Esophagus muscularis mucosa (tissue), 4 donors: ENCODE data around the gene EID2. TPM values are rescaled to one million over a fixed set of nuclear protein-coding genes. Genes with fewer than 3 reads are reported as not detected.

Experiments
- DNase-seq: peaks from one replicate; pipeline ENCODE4 v3.0.0-alpha.2; 2017; ENCODE audit errors: extremely low spot score
- H3K27ac ChIP-seq, 4 donors: fragments of 200-600 bp; sonication (generic); replicated peaks in 1 of 4; 1 replicate in 3 of 4; 2 replicates in 1 of 4; pipeline ENCODE4 v1.5.1; 2016 to 2019; ENCODE audit warnings: mild to moderate bottlenecking in 1 of 4
- H3K27me3 ChIP-seq, 4 donors: fragments of 200-600 bp; sonication (generic); one replicate each; pipeline versions ENCODE4 v1.5.1 to v1.6.0; 2016 to 2019
- H3K36me3 ChIP-seq, 4 donors: fragments of 200-600 bp; sonication (generic); one replicate each; pipeline ENCODE4 v1.5.1; 2016 to 2019
- H3K4me1 ChIP-seq, 4 donors: fragments of 200-600 bp; sonication (generic); one replicate each; pipeline ENCODE4 v1.5.1; 2016 to 2019
- H3K4me3 ChIP-seq, 4 donors: fragments of 200-600 bp; sonication (generic); 1 replicate in 2 of 4; 2 replicates in 2 of 4; pipeline ENCODE4 v1.5.1; 2016 to 2019; ENCODE audit warnings: mild to moderate bottlenecking in 4 of 4, moderate library complexity in 1 of 4
- H3K9me3 ChIP-seq, 4 donors: fragments of 200-600 bp; sonication (generic); 1 replicate in 3 of 4; 2 replicates in 1 of 4; pipeline ENCODE4 v1.5.1; 2016 to 2019
- CTCF ChIP-seq, 3 experiments: fragments of 200-600 bp in 2 of 3; fragments of 450-650 bp in 1 of 3; sonication (generic) in 2 of 3; IDR thresholded peaks; one replicate each; pipeline ENCODE4 v1.5.1; 2017 to 2019; ENCODE audit warnings: antibody characterized with exemption in 3 of 3, mild to moderate bottlenecking in 2 of 3, moderate library complexity in 1 of 3
- EP300 ChIP-seq: sonication (generic); formaldehyde crosslinking; IDR thresholded peaks from one replicate; pipeline ENCODE4 v1.6.1; 2017; ENCODE audit warnings: antibody characterized with exemption
- POLR2A ChIP-seq: fragments of 450-650 bp; IDR thresholded peaks from one replicate; pipeline ENCODE4 v1.6.1; 2017; ENCODE audit warnings: antibody characterized with exemption, moderate library complexity, mild to moderate bottlenecking, low read depth
- POLR2AphosphoS5 ChIP-seq, 2 donors: sonication (generic); formaldehyde crosslinking; IDR thresholded peaks; one replicate each; pipeline ENCODE4 v1.6.1; 2017; ENCODE audit warnings: antibody characterized with exemption in 2 of 2
- WGBS: methylation state at CpG from one replicate; pipeline ENCODE4 v1.1.5; 2018; 5-methylcytosine and 5-hydroxymethylcytosine counted together
- intact Hi-C: fragments of 100-400 bp; cut with DNase I; formaldehyde crosslinking; loops from one replicate; pipeline ENCODE4 v1.15.1; 2023
- total RNA-seq, 4 donors: library from RNA; depleted of rRNA; stranded (reverse); fragments of >200 nt; gene quantifications; one replicate each; pipeline versions ENCODE4 v1.1.0 to v1.2.1, GENCODE V29; 2016

EID2 gene
- total RNA-seq, 4 donors from 2014 or later: 13.9 to 26.4 (median 18.9) TPM

- no peaks in the 10 kb centered on the region for H3K36me3 ChIP-seq
- peaks cover 0 to 18% (median 0%) of the 10 kb centered on the region in 4 donors for H3K27me3 ChIP-seq
- H3K4me1 ChIP-seq: no peaks in the 10 kb centered on the region
- DNase-seq: no peak
- H3K27ac ChIP-seq: no peak overlapping the region
- intact Hi-C loops: no loop called here
- peaks cover 0 to 7% (median 3%) of the 10 kb centered on the region in 4 donors for H3K9me3 ChIP-seq
- H3K4me3 ChIP-seq: no peak overlapping the region
- no peak for TF ChIP-seq EP300
- TF ChIP-seq CTCF (IDR thresholded peaks at IDR 0.05): no peak
- no peak for TF ChIP-seq POLR2A
- no peak for TF ChIP-seq POLR2AphosphoS5 (IDR thresholded peaks at IDR 0.05)
- 52% methylated on average over 3 of the region's 3 CpGs for WGBS
These were observed 28.6 kb upstream of the EID2 start for GRCh38 chr19:39568604-39569003.

- H3K27ac ChIP-seq: no peak overlapping the region
- no peaks in the 10 kb centered on the region for H3K4me1 ChIP-seq
- TF ChIP-seq EP300 (no peak), POLR2A (no peak), CTCF (IDR thresholded peaks at IDR 0.05) (no peak), POLR2AphosphoS5 (IDR thresholded peaks at IDR 0.05) (no peak)
- H3K27me3 ChIP-seq: peaks cover 0 to 18% (median 0%) of the 10 kb centered on the region in 4 donors
- no peak overlapping the region for H3K4me3 ChIP-seq
- H3K9me3 ChIP-seq: no peaks in the 10 kb centered on the region
- intact Hi-C loops: no loop called here
- 29% methylated on average over 3 of the region's 3 CpGs for WGBS
- H3K36me3 ChIP-seq: no peaks in the 10 kb centered on the region
- no peak for DNase-seq
These were observed 26.1 kb upstream of the EID2 start for GRCh38 chr19:39566064-39566463.

- intact Hi-C loops: no loop called here
- peak; percentile 19 for DNase-seq
- no peaks in the 10 kb centered on the region for H3K36me3 ChIP-seq
- peaks cover 0 to 18% (median 0%) of the 10 kb centered on the region in 4 donors for H3K27me3 ChIP-seq
- 77% methylated on average over 2 of the region's 2 CpGs for WGBS
- H3K27ac ChIP-seq: no peak overlapping the region
- no peaks in the 10 kb centered on the region for H3K9me3 ChIP-seq
- TF ChIP-seq EP300 (no peak), POLR2A (no peak), CTCF (IDR thresholded peaks at IDR 0.05) (no peak), POLR2AphosphoS5 (IDR thresholded peaks at IDR 0.05) (no peak)
- H3K4me1 ChIP-seq: no peaks in the 10 kb centered on the region
- H3K4me3 ChIP-seq: no peak overlapping the region
These were observed 23.4 kb upstream of the EID2 start for GRCh38 chr19:39563408-39563807.

GRCh38 chr19:39558624-39559117, 18.7 kb upstream of the EID2 start:
- Histone ChIP-seq H3K27me3 (no peaks in the 10 kb centered on the region), H3K4me1 (peaks cover 0 to 9% (median 4%) of the 10 kb centered on the region in 4 donors), H3K9me3 (no peaks in the 10 kb centered on the region), H3K27ac (no peak overlapping the region), H3K36me3 (no peaks in the 10 kb centered on the region), H3K4me3 (no peak overlapping the region)
- intact Hi-C loops: loop anchor here (5.0 kb wide), 1 partner anchor 114 kb away; no protein-coding TSS in a partner anchor
- DNase-seq: peak; percentile 79
- TF ChIP-seq CTCF (IDR thresholded peaks at IDR 0.05) (no peak), POLR2AphosphoS5 (IDR thresholded peaks at IDR 0.05) (no peak), EP300 (no peak), POLR2A (no peak)
- WGBS: 71% methylated on average over 6 of the region's 6 CpGs
